HepG2 (cell line): Measurements from ENCODE around the gene TMCO4. TPM values are rescaled to one million over a fixed set of nuclear protein-coding genes. Genes with fewer than 3 reads are reported as not detected.

ENCODE experiments used
- ATAC-seq: fragments of 200-7000 bp; cut with Tn5 transposase; 3 replicates; pipeline ENCODE4 v1.9.1; 2020; ENCODE audit warnings: mild to moderate bottlenecking, moderate library complexity
- BruUV-seq: library from RNA; stranded (reverse); fragments of 400-500 nt; replicated peaks from 2 replicates; lab custom pipeline; 2021; lab: Mats Ljungman, UMichigan
- CTCF ChIA-PET: fragments of 300-600 bp; formaldehyde crosslinking; extraction: SDS; loops from one replicate; lab custom pipeline; 2021; ENCODE audit warnings: low total read pairs, inconsistent platforms, low intra/inter-chr PET ratio; lab: Yijun Ruan, JAX
- POLR2A ChIA-PET: fragments of 350-600 bp; sonication (Branson Sonifier 250); formaldehyde crosslinking; loops from one replicate; lab custom pipeline; 2020; ENCODE audit warnings: antibody characterized with exemption, inconsistent platforms; lab: Yijun Ruan, JAX
- DNase-seq: peaks from one replicate; pipeline ENCODE4 v3.0.0-alpha.2; 2015; ENCODE audit warnings: low spot score
- FAIRE-seq: peaks from 3 replicates; lab custom pipeline; 2011; peaks lifted over from hg19 to GRCh38; lab: Jason Lieb, UNC
- H2AFZ ChIP-seq: one replicate; pipeline ENCODE4 v1.6.1; 2011; ENCODE audit warnings: low read length, inconsistent platforms
- H3K27ac ChIP-seq: fragments of 300-600 bp; 3 replicates; pipeline ENCODE4 v1.8.0; 2011; ENCODE audit warnings: mixed run types, mild to moderate bottlenecking, mixed read lengths, low read length, inconsistent platforms; ENCODE audit not compliant: insufficient read depth; ENCODE audit errors: extremely low read length
- H3K27me3 ChIP-seq, 2 experiments: fragments of 200-600 bp in 1 of 2; 2 replicates in 1 of 2; 3 replicates in 1 of 2; pipeline versions ENCODE4 v1.6.0 to v1.8.0; 2011; ENCODE audit warnings: low read length in 2 of 2, mild to moderate bottlenecking in 2 of 2, moderate library complexity in 2 of 2, inconsistent platforms in 1 of 2; ENCODE audit not compliant: insufficient read depth in 2 of 2, control insufficient read depth in 1 of 2
- H3K36me3 ChIP-seq, 2 experiments: fragments of 200-600 bp in 1 of 2; replicated peaks in 1 of 2; 2 replicates in 1 of 2; 3 replicates in 1 of 2; pipeline versions ENCODE4 v1.5.1 to v1.8.0; 2011; ENCODE audit warnings: low read length in 2 of 2, inconsistent platforms in 1 of 2; ENCODE audit not compliant: insufficient read depth in 2 of 2, control insufficient read depth in 1 of 2
- H3K4me1 ChIP-seq: 2 replicates; pipeline ENCODE4 v1.5.1; 2012; ENCODE audit warnings: low read length, inconsistent platforms; ENCODE audit not compliant: insufficient read depth
- H3K4me2 ChIP-seq: 2 replicates; pipeline ENCODE4 v1.6.0; 2011; ENCODE audit warnings: low read depth, low read length, inconsistent platforms
- H3K4me3 ChIP-seq, 3 experiments: fragments of 200-600 bp in 1 of 3; sonication (generic), shearing (Covaris generic) in 1 of 3; replicated peaks in 1 of 3; 2 replicates each; pipeline ENCODE4 v1.5.1; 2011 to 2016; ENCODE audit warnings: low read length in 3 of 3, inconsistent platforms in 2 of 3, low read depth in 2 of 3, mild to moderate bottlenecking in 2 of 3, control low read depth in 1 of 3, mixed read lengths in 1 of 3; ENCODE audit not compliant: insufficient read depth in 1 of 3
- H3K79me2 ChIP-seq: one replicate; pipeline ENCODE4 v1.6.1; 2011; ENCODE audit warnings: low read length, inconsistent platforms; ENCODE audit not compliant: insufficient read depth
- H3K9ac ChIP-seq: 2 replicates; pipeline ENCODE4 v1.6.0; 2011; ENCODE audit warnings: mild to moderate bottlenecking, low read depth, low read length, inconsistent platforms; ENCODE audit not compliant: insufficient read depth
- H3K9me3 ChIP-seq: 2 replicates; pipeline ENCODE4 v1.5.1; 2012; ENCODE audit warnings: mild to moderate bottlenecking, low read length
- H4K20me1 ChIP-seq: 2 replicates; pipeline ENCODE4 v1.6.0; 2011; ENCODE audit warnings: inconsistent platforms, mild to moderate bottlenecking, low read length, moderate library complexity; ENCODE audit not compliant: insufficient read depth
- CSRNP2 ChIP-seq: sonication (generic); formaldehyde crosslinking; conservative IDR thresholded peaks from 2 replicates; pipeline ENCODE4 v1.8.0; 2022; ENCODE audit warnings: low read depth, missing genetic modification reagents
- DRAP1 ChIP-seq: IDR thresholded peaks from 2 replicates; pipeline ENCODE4 v1.6.1; 2016; ENCODE audit warnings: missing genetic modification reagents, missing compliant biosample characterization
- GABPB1 ChIP-seq: IDR thresholded peaks from 2 replicates; pipeline ENCODE4 v1.6.1; 2016; ENCODE audit warnings: mild to moderate bottlenecking, missing genetic modification reagents, moderate library complexity, missing compliant biosample characterization
- LRRFIP1 ChIP-seq: sonication (generic); formaldehyde crosslinking; conservative IDR thresholded peaks from 2 replicates; pipeline ENCODE4 v1.4.0; 2020; ENCODE audit warnings: missing genetic modification reagents
- RFX5 ChIP-seq: IDR thresholded peaks from 2 replicates; pipeline ENCODE4 v1.6.1; 2011; ENCODE audit warnings: low read depth, low read length, improper control_type of control experiment
- RNF2 ChIP-seq: fragments of 450-650 bp; conservative IDR thresholded peaks from 2 replicates; pipeline ENCODE4 v1.6.1; 2016; ENCODE audit warnings: low read depth
- RORA ChIP-seq: sonication (generic); formaldehyde crosslinking; IDR thresholded peaks from 2 replicates; pipeline ENCODE4 v1.5.0; 2020; ENCODE audit warnings: mild to moderate bottlenecking, missing genetic modification reagents, moderate library complexity
- TFE3 ChIP-seq: IDR thresholded peaks from 2 replicates; pipeline ENCODE4 v1.6.1; 2016
- TRIM22 ChIP-seq: fragments of 450-650 bp; IDR thresholded peaks from 2 replicates; pipeline ENCODE4 v1.6.1; 2017
- ZBTB8A ChIP-seq: sonication (generic); formaldehyde crosslinking; IDR thresholded peaks from 2 replicates; pipeline ENCODE4 v1.4.0; 2020; ENCODE audit warnings: mild to moderate bottlenecking, low read depth, missing genetic modification reagents, borderline replicate concordance
- ZNF180 ChIP-seq: sonication (generic); formaldehyde crosslinking; IDR thresholded peaks from 2 replicates; pipeline ENCODE4 v1.4.0; 2020; ENCODE audit warnings: low read depth, missing genetic modification reagents, borderline replicate concordance
- ZNF230 ChIP-seq: sonication (generic); formaldehyde crosslinking; IDR thresholded peaks from 2 replicates; pipeline ENCODE4 v1.4.0; 2020; ENCODE audit warnings: mild to moderate bottlenecking, missing genetic modification reagents
- ZNF550 ChIP-seq: sonication (generic); formaldehyde crosslinking; IDR thresholded peaks from 2 replicates; pipeline ENCODE4 v1.4.0; 2020; ENCODE audit warnings: mild to moderate bottlenecking, missing genetic modification reagents, borderline replicate concordance
- ZNF878 ChIP-seq: sonication (generic); formaldehyde crosslinking; IDR thresholded peaks from 2 replicates; pipeline ENCODE4 v1.8.1; 2023; ENCODE audit warnings: mild to moderate bottlenecking, missing genetic modification reagents, moderate library complexity
- WGBS: methylation state at CpG from one replicate; pipeline ENCODE4 v1.1.6; 2017; ENCODE audit warnings: low lambda C conversion rate; 5-methylcytosine and 5-hydroxymethylcytosine counted together
- in situ Hi-C: cut with HindIII; loops from 2 replicates; pipeline ENCODE4 v1.10.0; 2017; ENCODE audit warnings: low pct_unique_long_range_greater_than_20kb; ENCODE audit not compliant: extremely low pct_ligation_motif_present
- intact Hi-C: fragments of 100-400 bp; cut with micrococcal nuclease; formaldehyde crosslinking; loops from one replicate; pipeline ENCODE4 v1.10.0; 2022; ENCODE audit not compliant: unreplicated experiment
- polyA plus RNA-seq, 8 experiments: library from polyadenylated mRNA; depleted of rRNA in 3 of 8; stranded (reverse) in 7 of 8; unstranded in 1 of 8; fragments of >200 nt; fragmentation: Illumina TruSeq in 4 of 8; extraction: Trizol in 4 of 8; gene quantifications; 2 replicates each; pipeline versions ENCODE4 v1.2.1 to v1.2.3, GENCODE V29; 2011 to 2016; ENCODE audit warnings: low read depth in 4 of 8, missing spikeins in 1 of 8, mixed read lengths in 1 of 8; ENCODE audit not compliant: insufficient read depth in 1 of 8
- total RNA-seq, 5 experiments: library from RNA; depleted of rRNA; stranded (reverse); fragments of >200 nt; fragmentation: Illumina TruSeq; extraction: Trizol; gene quantifications; 2 replicates each; pipeline ENCODE4 v1.2.3, GENCODE V29; 2016; ENCODE audit warnings: low read depth in 1 of 5

The TMCO4 gene
- total and polyA plus RNA-seq, 2 of the 13 experiments (the other 11 are each of a cell fraction or from before 2014, with no cell fraction given), result 2.1 to 4.1 TPM

GRCh38 chr1:19752083-19752696 lies 47.5 kb downstream of the TMCO4 start:
- no peaks in the 10 kb centered on the region for H3K4me1 ChIP-seq
- intact Hi-C loops (no loop called here), in situ Hi-C loops (no loop called here)
- H3K36me3 ChIP-seq, result no peaks in the 10 kb centered on the region
- no peaks in the 10 kb centered on the region for H3K27me3 ChIP-seq
- H3K4me2 ChIP-seq, result no peak overlapping the region
- H2AFZ ChIP-seq, result no peak overlapping the region
- BruUV-seq, result no TSS peak
- ChIA-PET POLR2A (no interaction called here), CTCF (no interaction called here)
- no peaks in the 10 kb centered on the region for H3K9me3 ChIP-seq
- no peak for TF ChIP-seq TRIM22
- no peak for TF ChIP-seq ZNF550 (CRISPR knock-in tag)
- TF ChIP-seq CSRNP2 (CRISPR knock-in tag), result no peak
- TF ChIP-seq GABPB1 (CRISPR knock-in tag), result no peak
- no peak for TF ChIP-seq DRAP1 (CRISPR knock-in tag)
- TF ChIP-seq ZNF230 (CRISPR knock-in tag), result no peak
- TF ChIP-seq ZNF180 (CRISPR knock-in tag), result no peak
- no peak for TF ChIP-seq TFE3 (CRISPR knock-in tag)
- TF ChIP-seq RNF2, result no peak
- TF ChIP-seq RORA, result no peak
- TF ChIP-seq RFX5, result no peak
- no peak for TF ChIP-seq ZNF878 (CRISPR knock-in tag)
- no peak for TF ChIP-seq LRRFIP1 (CRISPR knock-in tag)
- TF ChIP-seq ZBTB8A (CRISPR knock-in tag), result no peak
- H4K20me1 ChIP-seq, result no peaks in the 10 kb centered on the region
- H3K9ac ChIP-seq, result no peak overlapping the region
- no peak for DNase-seq
- H3K4me3 ChIP-seq, result no peak overlapping the region
- WGBS, result 89% methylated on average over 9 of the region's 9 CpGs
- H3K79me2 ChIP-seq, result no peaks in the 10 kb centered on the region
- ATAC-seq, result no peak
- no peak for FAIRE-seq
- no peak overlapping the region for H3K27ac ChIP-seq
